Astrocyte (in vitro differentiated cells and primary cell): ENCODE results near the gene LIN37. TPM values are rescaled to one million over a fixed set of nuclear protein-coding genes. Genes with fewer than 3 reads are reported as not detected.

Experiments
- DNase-seq: peaks from one replicate; pipeline ENCODE4 v3.0.0-alpha.2; 2010; ENCODE audit warnings: low read depth
- FAIRE-seq: peaks from 2 replicates; lab custom pipeline; 2011; peaks lifted over from hg19 to GRCh38; lab: Jason Lieb, UNC
- H2AFZ ChIP-seq: 2 replicates; pipeline ENCODE4 v1.6.0; 2012; ENCODE audit warnings: low read depth, low read length, inconsistent platforms
- H3K27ac ChIP-seq: 2 replicates; pipeline ENCODE4 v1.5.1; 2011; ENCODE audit warnings: low read depth, low read length, inconsistent platforms
- H3K27me3 ChIP-seq: 2 replicates; pipeline ENCODE4 v1.6.0; 2011; ENCODE audit warnings: low read length, inconsistent platforms; ENCODE audit not compliant: insufficient read depth
- H3K36me3 ChIP-seq: 2 replicates; pipeline ENCODE4 v1.5.1; 2011; ENCODE audit warnings: low read length, inconsistent platforms; ENCODE audit not compliant: insufficient read depth
- H3K4me1 ChIP-seq: 2 replicates; pipeline ENCODE4 v1.5.1; 2011; ENCODE audit warnings: low read length, inconsistent platforms; ENCODE audit not compliant: insufficient read depth
- H3K4me2 ChIP-seq: 2 replicates; pipeline ENCODE4 v1.6.0; 2012; ENCODE audit warnings: low read length, inconsistent platforms
- H3K4me3 ChIP-seq: 2 replicates; pipeline ENCODE4 v1.5.1; 2011; ENCODE audit warnings: low read depth, mild to moderate bottlenecking, low read length, inconsistent platforms; ENCODE audit not compliant: insufficient read depth
- H3K79me2 ChIP-seq: 2 replicates; pipeline ENCODE4 v1.6.0; 2012; ENCODE audit warnings: mild to moderate bottlenecking, low read length, inconsistent platforms; ENCODE audit not compliant: insufficient read depth
- H3K9ac ChIP-seq: 2 replicates; pipeline ENCODE4 v1.6.0; 2012; ENCODE audit warnings: mild to moderate bottlenecking, low read length, inconsistent platforms
- H3K9me3 ChIP-seq: 2 replicates; pipeline ENCODE4 v1.5.1; 2012; ENCODE audit warnings: low read depth, mild to moderate bottlenecking, low read length, inconsistent platforms; ENCODE audit not compliant: insufficient read depth
- H4K20me1 ChIP-seq: 2 replicates; pipeline ENCODE4 v1.6.0; 2012; ENCODE audit warnings: low read length, inconsistent platforms; ENCODE audit not compliant: insufficient read depth
- H3K27ac Mint-ChIP-seq: one replicate; pipeline ENCODE4 v1.8.0; 2021; ENCODE audit warnings: mild to moderate bottlenecking, mixed read lengths; ENCODE audit not compliant: unreplicated experiment
- H3K27me3 Mint-ChIP-seq: one replicate; pipeline ENCODE4 v1.8.0; 2021; ENCODE audit warnings: low read depth, mixed read lengths; ENCODE audit not compliant: unreplicated experiment
- H3K36me3 Mint-ChIP-seq: one replicate; pipeline ENCODE4 v1.8.0; 2021; ENCODE audit warnings: low read depth, mixed read lengths; ENCODE audit not compliant: unreplicated experiment
- H3K4me1 Mint-ChIP-seq: one replicate; pipeline ENCODE4 v1.8.0; 2021; ENCODE audit warnings: low read depth, mixed read lengths; ENCODE audit not compliant: unreplicated experiment
- H3K4me3 Mint-ChIP-seq: one replicate; pipeline ENCODE4 v1.8.0; 2021; ENCODE audit warnings: mild to moderate bottlenecking, moderate library complexity, mixed read lengths; ENCODE audit not compliant: unreplicated experiment
- H3K9me3 Mint-ChIP-seq: one replicate; pipeline ENCODE4 v1.8.0; 2021; ENCODE audit warnings: mild to moderate bottlenecking, mixed read lengths; ENCODE audit not compliant: unreplicated experiment
- EZH2 ChIP-seq: IDR thresholded peaks from 2 replicates; pipeline ENCODE4 v1.6.1; 2012; ENCODE audit warnings: mild to moderate bottlenecking, low read length, inconsistent platforms; ENCODE audit not compliant: insufficient read depth
- total RNA-seq: library from RNA; stranded (reverse); gene quantifications from 2 replicates; pipeline ENCODE4 v1.2.1, GENCODE V29; 2021
- TF ChIP-seq, protein P1 (sequence below): IDR thresholded peaks from 2 replicates; pipeline ENCODE4 v1.5.1; 2011; ENCODE audit warnings: low read depth, mild to moderate bottlenecking, inconsistent platforms, low read length, moderate library complexity; ENCODE audit not compliant: insufficient read depth

The LIN37 gene
- total RNA-seq, 1 donor from 2014 or later = 15.6 TPM

DNA sequence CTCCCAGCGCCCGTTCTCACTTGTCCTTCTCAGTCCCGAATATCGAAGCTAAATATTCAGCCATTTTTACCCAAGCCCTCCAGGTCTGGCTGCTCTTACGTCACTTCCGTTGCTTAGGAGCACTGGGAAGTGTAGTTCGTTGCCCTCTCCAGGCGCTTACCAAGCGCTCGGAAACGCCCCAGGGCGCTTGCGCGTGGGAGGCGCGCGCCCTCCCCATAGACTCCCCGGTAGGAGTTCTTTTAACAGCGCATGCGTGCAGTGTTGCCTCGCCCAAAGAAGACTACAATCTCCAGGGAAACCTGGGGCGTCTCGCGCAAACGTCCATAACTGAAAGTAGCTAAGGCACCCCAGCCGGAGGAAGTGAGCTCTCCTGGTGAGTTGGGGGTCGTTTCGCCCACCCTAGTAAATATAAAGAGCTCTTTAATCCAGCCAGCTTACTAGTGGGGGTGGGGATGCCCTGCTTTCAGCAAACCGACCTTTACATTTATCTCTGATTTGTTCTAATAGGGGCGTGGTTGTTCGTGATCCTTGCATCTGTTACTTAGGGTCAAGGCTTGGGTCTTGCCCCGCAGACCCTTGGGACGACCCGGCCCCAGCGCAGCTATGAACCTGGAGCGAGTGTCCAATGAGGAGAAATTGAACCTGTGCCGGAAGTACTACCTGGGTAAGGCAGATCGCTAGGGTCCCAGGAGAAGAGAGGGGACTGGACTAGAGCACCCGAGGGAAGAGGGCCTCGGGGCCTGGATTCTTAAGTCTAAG lies 2.9 kb upstream of the LIN37 start, which contains the start of the genes PSENEN and U2AF1L4:
TSS of gene PSENEN (plus strand) at position 324 of the 759 bp plus-strand sequence. CDS start at position 604, 280 bp downstream.
TSS of gene U2AF1L4 (minus strand) at position 91 of the 759 bp plus-strand sequence. CDS start at position 64, 27 bp downstream.
- peak; percentile 96 for DNase-seq
- Histone ChIP-seq H2AFZ (peak within 1 kb of the TSS; percentile 75), H3K36me3 (no peaks in the 10 kb centered on the region), H4K20me1 (peaks cover 9% of the 10 kb centered on the region), H3K4me2 (peak within 1 kb of the TSS; percentile 91), H3K4me3 (peak within 1 kb of the TSS; percentile 91), H3K27ac (peak within 1 kb of the TSS; percentile 95), H3K9me3 (no peaks in the 10 kb centered on the region), H3K79me2 (peaks cover 40% of the 10 kb centered on the region), H3K9ac (peak within 1 kb of the TSS; percentile 98), H3K27me3 (no peaks in the 10 kb centered on the region), H3K4me1 (peaks cover 15% of the 10 kb centered on the region)
- no peaks in the 10 kb centered on the region for H3K9me3 Mint-ChIP-seq
- no peaks in the 10 kb centered on the region for H3K27me3 Mint-ChIP-seq
- peaks cover 3% of the 10 kb centered on the region for H3K36me3 Mint-ChIP-seq
- peak within 1 kb of the TSS; percentile 99 for H3K4me3 Mint-ChIP-seq
- peak; percentile 60 for FAIRE-seq
- no peak for TF ChIP-seq EZH2
- TF ChIP-seq, protein P1, sequence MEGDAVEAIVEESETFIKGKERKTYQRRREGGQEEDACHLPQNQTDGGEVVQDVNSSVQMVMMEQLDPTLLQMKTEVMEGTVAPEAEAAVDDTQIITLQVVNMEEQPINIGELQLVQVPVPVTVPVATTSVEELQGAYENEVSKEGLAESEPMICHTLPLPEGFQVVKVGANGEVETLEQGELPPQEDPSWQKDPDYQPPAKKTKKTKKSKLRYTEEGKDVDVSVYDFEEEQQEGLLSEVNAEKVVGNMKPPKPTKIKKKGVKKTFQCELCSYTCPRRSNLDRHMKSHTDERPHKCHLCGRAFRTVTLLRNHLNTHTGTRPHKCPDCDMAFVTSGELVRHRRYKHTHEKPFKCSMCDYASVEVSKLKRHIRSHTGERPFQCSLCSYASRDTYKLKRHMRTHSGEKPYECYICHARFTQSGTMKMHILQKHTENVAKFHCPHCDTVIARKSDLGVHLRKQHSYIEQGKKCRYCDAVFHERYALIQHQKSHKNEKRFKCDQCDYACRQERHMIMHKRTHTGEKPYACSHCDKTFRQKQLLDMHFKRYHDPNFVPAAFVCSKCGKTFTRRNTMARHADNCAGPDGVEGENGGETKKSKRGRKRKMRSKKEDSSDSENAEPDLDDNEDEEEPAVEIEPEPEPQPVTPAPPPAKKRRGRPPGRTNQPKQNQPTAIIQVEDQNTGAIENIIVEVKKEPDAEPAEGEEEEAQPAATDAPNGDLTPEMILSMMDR = no peak
- peaks cover 22% of the 10 kb centered on the region for H3K4me1 Mint-ChIP-seq
- H3K27ac Mint-ChIP-seq = peak within 1 kb of the TSS; percentile 98

DNA sequence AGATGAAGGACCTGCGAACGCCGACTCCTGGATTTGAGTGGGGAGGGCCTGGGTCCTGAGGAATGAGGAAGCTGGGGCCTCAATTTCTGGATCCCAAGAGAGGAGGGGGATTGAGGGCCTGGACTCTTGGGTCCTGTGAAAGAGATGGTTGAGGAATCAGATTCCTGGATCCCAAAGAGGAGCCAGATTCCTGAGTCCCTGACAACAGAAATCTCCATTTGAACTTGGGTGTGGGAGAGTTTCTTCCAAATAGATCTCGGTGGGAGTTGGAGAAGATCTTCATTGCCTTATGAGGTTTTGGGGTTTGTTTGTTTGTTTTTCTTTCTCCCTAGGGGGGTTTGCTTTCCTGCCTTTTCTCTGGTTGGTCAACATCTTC lies 2.3 kb upstream of the LIN37 start:
- Mint-ChIP-seq H3K27me3 (no peaks in the 10 kb centered on the region), H3K4me3 (peak overlapping the region; percentile 99), H3K4me1 (peaks cover 22% of the 10 kb centered on the region), H3K36me3 (peaks cover 3% of the 10 kb centered on the region), H3K27ac (peak overlapping the region; percentile 98), H3K9me3 (no peaks in the 10 kb centered on the region)
- Histone ChIP-seq H4K20me1 (peaks cover 9% of the 10 kb centered on the region), H2AFZ (no peak overlapping the region), H3K9me3 (no peaks in the 10 kb centered on the region), H3K4me2 (peak overlapping the region; percentile 91), H3K27ac (peak overlapping the region; percentile 95), H3K79me2 (peaks cover 43% of the 10 kb centered on the region), H3K4me1 (peaks cover 10% of the 10 kb centered on the region), H3K27me3 (no peaks in the 10 kb centered on the region), H3K36me3 (no peaks in the 10 kb centered on the region), H3K4me3 (peak overlapping the region; percentile 91), H3K9ac (peak overlapping the region; percentile 98)
- no peak for TF ChIP-seq EZH2
- DNase-seq (no peak), FAIRE-seq (no peak)

DNA sequence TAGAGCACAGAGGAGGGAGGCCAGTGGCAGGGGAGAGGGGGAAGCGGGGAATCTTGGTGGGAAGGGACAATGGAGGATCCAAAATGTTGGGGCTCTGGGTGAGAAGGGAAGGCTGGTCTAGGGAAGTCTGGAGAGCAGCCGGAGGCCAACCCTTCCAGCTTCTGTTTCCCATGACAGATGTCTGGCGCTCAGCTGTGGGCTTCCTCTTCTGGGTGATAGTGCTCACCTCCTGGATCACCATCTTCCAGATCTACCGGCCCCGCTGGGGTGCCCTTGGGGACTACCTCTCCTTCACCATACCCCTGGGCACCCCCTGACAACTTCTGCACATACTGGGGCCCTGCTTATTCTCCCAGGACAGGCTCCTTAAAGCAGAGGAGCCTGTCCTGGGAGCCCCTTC lies 1.8 kb upstream of the LIN37 start:
- Histone ChIP-seq H3K9ac (peak overlapping the region; percentile 98), H3K4me1 (peaks cover 9% of the 10 kb centered on the region), H4K20me1 (peaks cover 9% of the 10 kb centered on the region), H2AFZ (no peak overlapping the region), H3K4me2 (peak overlapping the region; percentile 91), H3K9me3 (no peaks in the 10 kb centered on the region), H3K79me2 (peaks cover 47% of the 10 kb centered on the region), H3K36me3 (no peaks in the 10 kb centered on the region), H3K4me3 (peak overlapping the region; percentile 91), H3K27me3 (no peaks in the 10 kb centered on the region), H3K27ac (no peak overlapping the region)
- FAIRE-seq = no peak
- Mint-ChIP-seq H3K4me1 (peaks cover 22% of the 10 kb centered on the region), H3K36me3 (peaks cover 3% of the 10 kb centered on the region), H3K27ac (peak overlapping the region; percentile 98), H3K4me3 (peak overlapping the region; percentile 99), H3K9me3 (no peaks in the 10 kb centered on the region), H3K27me3 (no peaks in the 10 kb centered on the region)
- no peak for TF ChIP-seq EZH2
- TF ChIP-seq, protein P1 = no peak
- no peak for DNase-seq
